T-helper 1 cell (primary cell): Measurements from ENCODE around the gene PHKB.
A peak's percentile ranks its signal among the peaks of the same experiment; 100 is the strongest.

Source experiments
- DNase-seq, 5 donors: peaks; one replicate each; pipeline ENCODE4 v3.0.0-alpha.2; 2012 to 2020

The PHKB gene

DNA sequence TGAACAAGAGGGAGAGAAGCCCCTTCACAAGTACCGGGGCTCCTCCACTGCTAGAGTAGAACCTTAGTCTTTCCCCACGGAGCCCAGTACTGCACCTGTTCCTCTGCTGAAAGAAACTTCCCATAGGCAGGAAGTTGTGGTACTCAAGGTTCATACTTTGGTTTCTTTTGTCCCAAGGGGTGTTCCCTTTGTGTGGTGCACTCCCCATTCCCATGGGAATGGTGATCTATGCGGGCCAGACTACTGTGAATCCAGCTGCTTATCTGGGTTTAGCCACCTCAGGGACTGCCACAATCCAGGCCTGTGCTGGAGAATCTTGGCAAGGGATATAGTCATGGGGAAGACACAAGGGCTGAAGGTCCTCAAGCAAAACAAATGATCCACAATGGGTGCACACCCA is 110.6 kb downstream of the PHKB start:
- DNase-seq: no peak

GRCh38 chr16:47574091-47575054 is 113.2 kb downstream of the PHKB start:
- peak in 1 of 5 donors; percentile 48 for DNase-seq

DNA sequence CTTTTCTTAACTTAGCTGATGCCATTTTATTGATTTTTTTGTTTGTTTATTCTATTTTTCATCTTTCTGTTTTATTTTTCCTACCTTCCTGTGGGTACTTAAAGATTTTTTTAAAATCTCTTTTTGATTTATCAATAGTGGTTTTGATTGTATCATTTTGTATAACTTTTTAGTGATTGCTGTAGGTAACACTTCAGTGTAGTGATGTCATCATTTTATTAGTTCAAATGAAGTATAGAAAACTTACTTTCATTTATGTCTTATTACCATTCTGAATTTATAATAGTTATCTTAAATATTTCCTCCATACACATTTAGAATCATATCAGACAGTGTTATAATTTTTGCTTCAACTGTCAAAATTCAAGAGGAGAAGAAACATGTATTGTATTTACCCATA is 115.9 kb downstream of the PHKB start:
- no peak for DNase-seq

DNA sequence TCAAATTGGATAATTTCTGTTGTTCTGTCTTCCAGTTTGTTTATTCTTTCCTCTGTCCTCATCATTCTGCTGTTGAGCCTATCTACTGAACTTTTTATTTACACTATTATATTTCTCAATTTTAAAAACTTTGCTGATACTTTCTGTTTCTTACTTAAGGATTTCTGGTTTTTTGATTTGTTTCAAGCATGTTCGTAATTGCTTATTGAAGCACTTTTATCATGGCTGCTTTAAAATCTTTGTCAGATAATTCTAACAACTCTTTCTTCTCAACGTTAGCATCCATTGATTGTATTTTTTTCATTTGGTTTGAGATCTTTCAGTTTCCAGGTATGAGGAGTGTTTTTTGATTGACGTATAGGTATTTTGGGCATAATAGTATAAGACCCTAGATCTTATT is 116.9 kb downstream of the PHKB start:
- no peak for DNase-seq

DNA sequence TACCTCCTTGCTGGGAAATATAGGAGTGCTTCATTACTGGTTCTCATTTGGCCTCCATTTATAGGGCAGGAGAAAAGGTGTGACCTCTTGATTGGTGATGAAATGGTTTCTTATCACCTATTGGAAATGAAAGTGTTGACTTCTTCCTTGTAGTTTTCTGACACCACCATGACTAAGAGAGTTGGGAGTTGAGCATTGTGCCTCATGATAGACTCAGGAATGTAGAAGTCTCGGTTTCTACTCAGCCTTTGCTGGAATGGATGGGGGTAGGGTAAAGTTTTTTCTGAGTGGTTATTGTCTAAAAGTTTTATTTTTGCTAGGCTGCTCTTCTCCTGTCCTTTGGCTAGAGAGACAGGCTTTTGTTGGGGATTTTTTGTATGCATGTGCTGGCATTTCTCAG is 117.4 kb downstream of the PHKB start:
- no peak for DNase-seq

DNA sequence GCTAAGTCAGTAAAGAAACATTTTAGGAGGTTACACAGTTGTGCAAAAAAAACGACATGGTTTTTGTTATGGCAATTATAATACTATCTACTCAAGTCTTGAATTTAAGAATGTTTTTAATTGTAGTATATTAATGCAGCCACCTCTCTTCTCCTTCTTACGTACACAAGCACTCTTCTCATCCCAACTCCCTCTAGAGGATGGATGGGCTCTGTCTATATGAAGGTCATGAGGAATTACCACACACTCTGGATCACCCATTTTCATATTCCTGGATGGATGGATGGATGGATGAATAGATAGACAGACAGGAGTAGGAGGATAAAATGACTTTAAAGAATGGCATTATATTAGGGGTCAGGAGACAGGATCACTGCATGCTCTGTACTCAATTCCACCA is 120.0 kb downstream of the PHKB start:
- no peak for DNase-seq

GRCh38 chr16:47584464-47585225 is 123.5 kb downstream of the PHKB start:
- no peak for DNase-seq

DNA sequence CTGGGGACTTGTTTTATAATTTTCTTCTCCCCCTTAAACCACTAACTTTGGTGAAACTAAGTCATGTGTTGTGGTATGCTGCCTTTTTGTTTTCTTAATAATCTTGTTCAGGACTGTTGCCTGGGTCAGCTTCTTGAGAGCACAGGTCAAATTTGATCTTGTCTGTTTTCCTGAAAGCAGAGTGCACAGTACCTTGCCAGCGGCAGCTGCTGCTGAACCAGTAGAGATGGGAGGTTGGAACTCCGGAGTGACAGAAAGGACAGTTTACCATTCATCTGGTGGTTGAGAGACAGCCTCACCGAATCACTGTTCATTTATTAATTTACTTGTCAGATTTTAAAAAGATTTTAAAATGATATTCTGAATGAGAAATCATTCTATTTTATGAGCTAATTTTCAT is 125.0 kb downstream of the PHKB start:
- no peak for DNase-seq

GRCh38 chr16:47590472-47590871 is 129.3 kb downstream of the PHKB start:
- no peak for DNase-seq

GRCh38 chr16:47592232-47592631 is 131.1 kb downstream of the PHKB start:
- DNase-seq: no peak

- DNase-seq: no peak
Observed at GRCh38 chr16:47599512-47599911, 138.4 kb downstream of the PHKB start.

GRCh38 chr16:47600376-47600775 is 139.2 kb downstream of the PHKB start:
- no peak for DNase-seq

- no peak for DNase-seq
Observed at GRCh38 chr16:47604306-47604705, 143.2 kb downstream of the PHKB start.

GRCh38 chr16:47611042-47611441 is 149.9 kb downstream of the PHKB start:
- no peak for DNase-seq

GRCh38 chr16:47611848-47612493 is 150.8 kb downstream of the PHKB start:
- no peak for DNase-seq

- no peak for DNase-seq
Observed at GRCh38 chr16:47612711-47613110, 151.6 kb downstream of the PHKB start.

DNA sequence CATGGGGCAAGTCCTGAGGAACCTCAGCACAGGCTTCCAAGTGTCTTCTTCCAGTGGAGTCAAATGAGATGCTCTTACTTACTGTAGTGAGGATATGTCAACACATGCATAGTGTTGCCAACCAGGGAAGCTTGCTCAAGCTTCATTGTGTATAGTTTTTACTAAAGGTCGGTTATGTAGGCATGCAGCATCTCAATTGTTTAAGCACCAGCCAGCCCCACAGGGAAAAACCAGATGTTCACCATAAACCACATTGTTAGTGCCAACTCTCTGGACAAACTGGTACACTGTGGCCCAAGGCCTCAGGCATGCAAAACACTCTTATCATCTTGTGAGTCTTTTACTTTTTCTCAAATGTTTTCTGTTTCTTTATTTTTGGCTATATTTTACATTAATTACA is 152.1 kb downstream of the PHKB start:
- no peak for DNase-seq

- no peak for DNase-seq
Observed at GRCh38 chr16:47617732-47618131, 156.6 kb downstream of the PHKB start.

GRCh38 chr16:47622451-47623176 is 161.5 kb downstream of the PHKB start:
- no peak for DNase-seq

- DNase-seq: no peak
Observed at GRCh38 chr16:47624563-47624962, 163.4 kb downstream of the PHKB start.

DNA sequence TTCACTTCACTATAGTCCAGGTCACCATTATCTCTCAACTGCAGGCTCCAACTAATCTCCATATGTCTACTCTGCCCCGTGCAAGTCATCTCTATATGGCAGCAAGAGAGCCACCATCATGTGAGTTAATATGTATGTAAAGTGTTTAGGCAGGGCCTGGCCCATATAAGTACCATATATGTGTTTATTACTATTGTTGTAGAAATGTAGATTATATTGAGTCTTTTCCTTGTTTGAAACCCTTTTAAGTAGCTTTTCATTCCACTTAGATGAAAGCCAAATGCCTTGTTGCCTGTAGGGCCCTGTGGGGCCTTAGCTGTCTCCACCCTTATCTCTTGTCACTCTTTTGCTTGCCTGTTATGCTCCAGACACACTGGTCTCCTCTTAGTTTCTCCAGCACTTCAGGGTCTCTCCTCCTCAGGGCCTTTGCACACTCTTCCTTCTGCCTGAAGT is 164.0 kb downstream of the PHKB start:
- no peak for DNase-seq

DNA sequence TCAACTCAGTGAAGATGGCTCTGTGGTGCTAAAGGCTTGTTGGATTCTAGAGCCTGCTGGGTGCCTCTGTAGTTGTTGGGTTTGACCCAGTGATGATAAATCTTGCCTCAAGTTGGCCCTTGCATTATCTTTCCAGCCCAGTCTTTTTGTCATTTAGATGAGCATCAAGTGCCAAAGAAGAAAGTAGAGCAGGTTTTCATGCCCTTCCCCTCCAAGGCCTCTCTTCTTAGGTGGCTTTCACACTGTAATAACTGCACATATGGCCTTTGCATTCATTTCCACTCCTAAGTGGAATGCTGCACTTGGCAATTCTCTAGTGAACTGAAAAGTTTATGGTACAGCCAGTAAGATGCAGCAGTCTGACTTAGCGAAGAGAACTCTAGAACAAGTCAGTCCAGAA is 165.1 kb downstream of the PHKB start:
- no peak for DNase-seq
